ENCODE results near the gene RAP1GAP2.

Gene RAP1GAP2

GRCh38 chr17:2949469-2950044, 153.3 kb downstream of the RAP1GAP2 start:
- Histone ChIP-seq H3K9me3 (ENCODE audit: control insufficient read depth in 1 of 2, low read length in 2 of 2) (no peaks in the 10 kb centered on the region), H3K27ac (ENCODE audit: low read depth, low read length) (no peak overlapping the region), H3K4me3 (ENCODE audit: low read depth in 1 of 2, low read length in 2 of 2) (no peak overlapping the region), H3K27me3 (ENCODE audit: control insufficient read depth in 1 of 2, insufficient read depth in 2 of 2, low read length in 2 of 2) (no peaks in the 10 kb centered on the region), H3K4me1 (ENCODE audit: control insufficient read depth in 1 of 2, insufficient read depth in 2 of 2, low read length in 2 of 2) (no peaks in the 10 kb centered on the region), H3K9ac (ENCODE audit: low read depth in 1 of 2, low read length in 2 of 2) (no peak overlapping the region), H3K36me3 (ENCODE audit: control insufficient read depth in 1 of 2, insufficient read depth in 2 of 2, low read length in 2 of 2) (no peaks in the 10 kb centered on the region)

GRCh38 chr17:2950846-2951245, 154.6 kb downstream of the RAP1GAP2 start:
- Histone ChIP-seq H3K4me3 (ENCODE audit: low read depth in 1 of 2, low read length in 2 of 2) (no peak overlapping the region), H3K9me3 (ENCODE audit: control insufficient read depth in 1 of 2, low read length in 2 of 2) (no peaks in the 10 kb centered on the region)

GRCh38 chr17:2952174-2952845, 156.1 kb downstream of the RAP1GAP2 start:
- H3K4me1 ChIP-seq (ENCODE audit: control insufficient read depth in 1 of 2, insufficient read depth in 2 of 2, low read length in 2 of 2): peaks cover 3 to 6% of the 10 kb centered on the region in 2 donors
- no peaks in the 10 kb centered on the region for H3K36me3 ChIP-seq (ENCODE audit: control insufficient read depth in 1 of 2, insufficient read depth in 2 of 2, low read length in 2 of 2)
- no peaks in the 10 kb centered on the region for H3K27me3 ChIP-seq (ENCODE audit: control insufficient read depth in 1 of 2, insufficient read depth in 2 of 2, low read length in 2 of 2)
- H3K9me3 ChIP-seq (ENCODE audit: control insufficient read depth in 1 of 2, low read length in 2 of 2): no peaks in the 10 kb centered on the region
- no peak overlapping the region for H3K9ac ChIP-seq (ENCODE audit: low read depth in 1 of 2, low read length in 2 of 2)
- H3K27ac ChIP-seq (ENCODE audit: low read depth, low read length): no peak overlapping the region
- no peak overlapping the region for H3K4me3 ChIP-seq (ENCODE audit: low read depth in 1 of 2, low read length in 2 of 2)

More at GRCh38 chr17:2950846-2951245, 154.6 kb downstream of the RAP1GAP2 start:
- Histone ChIP-seq H3K9ac (ENCODE audit: low read depth in 1 of 2, low read length in 2 of 2) (no peak overlapping the region), H3K36me3 (ENCODE audit: control insufficient read depth in 1 of 2, insufficient read depth in 2 of 2, low read length in 2 of 2) (no peaks in the 10 kb centered on the region), H3K4me1 (ENCODE audit: control insufficient read depth in 1 of 2, insufficient read depth in 2 of 2, low read length in 2 of 2) (peaks cover 0 to 3% of the 10 kb centered on the region in 2 donors), H3K27ac (ENCODE audit: low read depth, low read length) (no peak overlapping the region), H3K27me3 (ENCODE audit: control insufficient read depth in 1 of 2, insufficient read depth in 2 of 2, low read length in 2 of 2) (no peaks in the 10 kb centered on the region)

GRCh38 chr17:2954898-2955445, 158.7 kb downstream of the RAP1GAP2 start:
- Histone ChIP-seq H3K9me3 (ENCODE audit: control insufficient read depth in 1 of 2, low read length in 2 of 2) (no peaks in the 10 kb centered on the region), H3K9ac (ENCODE audit: low read depth in 1 of 2, low read length in 2 of 2) (no peak overlapping the region), H3K4me1 (ENCODE audit: control insufficient read depth in 1 of 2, insufficient read depth in 2 of 2, low read length in 2 of 2) (peaks cover 3 to 13% of the 10 kb centered on the region in 2 donors), H3K27me3 (ENCODE audit: control insufficient read depth in 1 of 2, insufficient read depth in 2 of 2, low read length in 2 of 2) (no peaks in the 10 kb centered on the region), H3K4me3 (ENCODE audit: low read depth in 1 of 2, low read length in 2 of 2) (no peak overlapping the region), H3K36me3 (ENCODE audit: control insufficient read depth in 1 of 2, insufficient read depth in 2 of 2, low read length in 2 of 2) (no peaks in the 10 kb centered on the region), H3K27ac (ENCODE audit: low read depth, low read length) (no peak overlapping the region)

GRCh38 chr17:2955931-2956582, 159.8 kb downstream of the RAP1GAP2 start:
- Histone ChIP-seq H3K9ac (ENCODE audit: low read depth in 1 of 2, low read length in 2 of 2) (no peak overlapping the region), H3K4me1 (ENCODE audit: control insufficient read depth in 1 of 2, insufficient read depth in 2 of 2, low read length in 2 of 2) (peaks cover 10 to 13% of the 10 kb centered on the region in 2 donors), H3K9me3 (ENCODE audit: control insufficient read depth in 1 of 2, low read length in 2 of 2) (no peaks in the 10 kb centered on the region), H3K36me3 (ENCODE audit: control insufficient read depth in 1 of 2, insufficient read depth in 2 of 2, low read length in 2 of 2) (no peaks in the 10 kb centered on the region), H3K27me3 (ENCODE audit: control insufficient read depth in 1 of 2, insufficient read depth in 2 of 2, low read length in 2 of 2) (no peaks in the 10 kb centered on the region), H3K4me3 (ENCODE audit: low read depth in 1 of 2, low read length in 2 of 2) (no peak overlapping the region), H3K27ac (ENCODE audit: low read depth, low read length) (no peak overlapping the region)

GRCh38 chr17:2957631-2958286, 161.5 kb downstream of the RAP1GAP2 start:
- no peaks in the 10 kb centered on the region for H3K9me3 ChIP-seq (ENCODE audit: control insufficient read depth in 1 of 2, low read length in 2 of 2)
- peaks cover 10 to 13% of the 10 kb centered on the region in 2 donors for H3K4me1 ChIP-seq (ENCODE audit: control insufficient read depth in 1 of 2, insufficient read depth in 2 of 2, low read length in 2 of 2)
- H3K4me3 ChIP-seq (ENCODE audit: low read depth in 1 of 2, low read length in 2 of 2): no peak overlapping the region
- H3K27ac ChIP-seq (ENCODE audit: low read depth, low read length): no peak overlapping the region
- H3K27me3 ChIP-seq (ENCODE audit: control insufficient read depth in 1 of 2, insufficient read depth in 2 of 2, low read length in 2 of 2): no peaks in the 10 kb centered on the region
- no peaks in the 10 kb centered on the region for H3K36me3 ChIP-seq (ENCODE audit: control insufficient read depth in 1 of 2, insufficient read depth in 2 of 2, low read length in 2 of 2)
- no peak overlapping the region for H3K9ac ChIP-seq (ENCODE audit: low read depth in 1 of 2, low read length in 2 of 2)

- Histone ChIP-seq H3K4me3 (ENCODE audit: low read depth in 1 of 2, low read length in 2 of 2) (no peak overlapping the region), H3K27me3 (ENCODE audit: control insufficient read depth in 1 of 2, insufficient read depth in 2 of 2, low read length in 2 of 2) (no peaks in the 10 kb centered on the region), H3K9ac (ENCODE audit: low read depth in 1 of 2, low read length in 2 of 2) (no peak overlapping the region), H3K36me3 (ENCODE audit: control insufficient read depth in 1 of 2, insufficient read depth in 2 of 2, low read length in 2 of 2) (peaks cover 0 to 3% of the 10 kb centered on the region in 2 donors), H3K9me3 (ENCODE audit: control insufficient read depth in 1 of 2, low read length in 2 of 2) (no peaks in the 10 kb centered on the region), H3K4me1 (ENCODE audit: control insufficient read depth in 1 of 2, insufficient read depth in 2 of 2, low read length in 2 of 2) (peaks cover 10 to 13% of the 10 kb centered on the region in 2 donors), H3K27ac (ENCODE audit: low read depth, low read length) (no peak overlapping the region)
Measured at GRCh38 chr17:2958706-2959222, 162.5 kb downstream of the RAP1GAP2 start.

GRCh38 chr17:2959371-2960130, 163.3 kb downstream of the RAP1GAP2 start:
- H3K27ac ChIP-seq (ENCODE audit: low read depth, low read length): no peak overlapping the region
- H3K4me1 ChIP-seq (ENCODE audit: control insufficient read depth in 1 of 2, insufficient read depth in 2 of 2, low read length in 2 of 2): peaks cover 10 to 13% of the 10 kb centered on the region in 2 donors
- no peak overlapping the region for H3K9ac ChIP-seq (ENCODE audit: low read depth in 1 of 2, low read length in 2 of 2)
- H3K36me3 ChIP-seq (ENCODE audit: control insufficient read depth in 1 of 2, insufficient read depth in 2 of 2, low read length in 2 of 2): peaks cover 0 to 3% of the 10 kb centered on the region in 2 donors
- H3K9me3 ChIP-seq (ENCODE audit: control insufficient read depth in 1 of 2, low read length in 2 of 2): no peaks in the 10 kb centered on the region
- H3K4me3 ChIP-seq (ENCODE audit: low read depth in 1 of 2, low read length in 2 of 2): no peak overlapping the region
- no peaks in the 10 kb centered on the region for H3K27me3 ChIP-seq (ENCODE audit: control insufficient read depth in 1 of 2, insufficient read depth in 2 of 2, low read length in 2 of 2)

GRCh38 chr17:2961446-2961845, 165.2 kb downstream of the RAP1GAP2 start:
- H3K9me3 ChIP-seq (ENCODE audit: control insufficient read depth in 1 of 2, low read length in 2 of 2): no peaks in the 10 kb centered on the region
- H3K4me3 ChIP-seq (ENCODE audit: low read depth in 1 of 2, low read length in 2 of 2): no peak overlapping the region
- H3K27ac ChIP-seq (ENCODE audit: low read depth, low read length): no peak overlapping the region

More at GRCh38 chr17:2961446-2961845, 165.2 kb downstream of the RAP1GAP2 start:
- H3K36me3 ChIP-seq (ENCODE audit: control insufficient read depth in 1 of 2, insufficient read depth in 2 of 2, low read length in 2 of 2): peaks cover 0 to 14% of the 10 kb centered on the region in 2 donors
- peaks cover 6 to 8% of the 10 kb centered on the region in 2 donors for H3K4me1 ChIP-seq (ENCODE audit: control insufficient read depth in 1 of 2, insufficient read depth in 2 of 2, low read length in 2 of 2)
- H3K27me3 ChIP-seq (ENCODE audit: control insufficient read depth in 1 of 2, insufficient read depth in 2 of 2, low read length in 2 of 2): no peaks in the 10 kb centered on the region
- no peak overlapping the region for H3K9ac ChIP-seq (ENCODE audit: low read depth in 1 of 2, low read length in 2 of 2)

Measured in duodenal mucosa (tissue), 2 donors.